Measurements from ENCODE around the gene PRDX2. TPM values are rescaled to one million over a fixed set of nuclear protein-coding genes. Genes with fewer than 3 reads are reported as not detected.

The PRDX2 gene
- total RNA-seq, 1 donor from 2014 or later = 215 TPM

- H3K36me3 Mint-ChIP-seq (ENCODE audit: low read depth, unreplicated experiment) = peaks cover 12% of the 10 kb centered on the region
Measured at GRCh38 chr19:12767666-12768065, 33.9 kb downstream of the PRDX2 start.

GRCh38 chr19:12767150-12767549 is 34.5 kb downstream of the PRDX2 start:
- peak overlapping the region; percentile 56 for H3K4me3 Mint-ChIP-seq (ENCODE audit: unreplicated experiment)
- H3K27me3 Mint-ChIP-seq (ENCODE audit: unreplicated experiment) = peaks cover 23% of the 10 kb centered on the region
- H3K27ac Mint-ChIP-seq (ENCODE audit: unreplicated experiment) = no peak overlapping the region
- H3K36me3 Mint-ChIP-seq (ENCODE audit: low read depth, unreplicated experiment) = peaks cover 12% of the 10 kb centered on the region
- no peak for TF ChIP-seq CTCF (IDR thresholded peaks at IDR 0.05; ENCODE audit: unreplicated experiment)
- H3K4me1 Mint-ChIP-seq (ENCODE audit: unreplicated experiment) = peaks cover 3% of the 10 kb centered on the region
- no peak for DNase-seq (ENCODE audit: low spot score)
- H3K9me3 Mint-ChIP-seq (ENCODE audit: unreplicated experiment) = no peaks in the 10 kb centered on the region

More at GRCh38 chr19:12767666-12768065, 33.9 kb downstream of the PRDX2 start:
- Mint-ChIP-seq H3K9me3 (ENCODE audit: unreplicated experiment) (no peaks in the 10 kb centered on the region), H3K4me3 (ENCODE audit: unreplicated experiment) (no peak overlapping the region), H3K27ac (ENCODE audit: unreplicated experiment) (no peak overlapping the region), H3K27me3 (ENCODE audit: unreplicated experiment) (peaks cover 23% of the 10 kb centered on the region), H3K4me1 (ENCODE audit: unreplicated experiment) (peaks cover 3% of the 10 kb centered on the region)
- no peak for TF ChIP-seq CTCF (IDR thresholded peaks at IDR 0.05; ENCODE audit: unreplicated experiment)
- DNase-seq (ENCODE audit: low spot score) = no peak

- H3K9me3 Mint-ChIP-seq (ENCODE audit: unreplicated experiment) = no peaks in the 10 kb centered on the region
- peak overlapping the region; percentile 59 for H3K4me3 Mint-ChIP-seq (ENCODE audit: unreplicated experiment)
- DNase-seq (ENCODE audit: low spot score) = peak; percentile 81
- H3K27me3 Mint-ChIP-seq (ENCODE audit: unreplicated experiment) = peaks cover 20% of the 10 kb centered on the region
- peaks cover 12% of the 10 kb centered on the region for H3K36me3 Mint-ChIP-seq (ENCODE audit: low read depth, unreplicated experiment)
- TF ChIP-seq CTCF (IDR thresholded peaks at IDR 0.05; ENCODE audit: unreplicated experiment) = peak; percentile 68
- H3K4me1 Mint-ChIP-seq (ENCODE audit: unreplicated experiment) = peaks cover 3% of the 10 kb centered on the region
- H3K27ac Mint-ChIP-seq (ENCODE audit: unreplicated experiment) = no peak overlapping the region
Measured at GRCh38 chr19:12766051-12766521, 35.5 kb downstream of the PRDX2 start.

- Mint-ChIP-seq H3K27ac (ENCODE audit: unreplicated experiment) (no peak overlapping the region), H3K4me1 (ENCODE audit: unreplicated experiment) (peaks cover 3% of the 10 kb centered on the region), H3K4me3 (ENCODE audit: unreplicated experiment) (no peak overlapping the region), H3K27me3 (ENCODE audit: unreplicated experiment) (peaks cover 17% of the 10 kb centered on the region), H3K36me3 (ENCODE audit: low read depth, unreplicated experiment) (peaks cover 12% of the 10 kb centered on the region), H3K9me3 (ENCODE audit: unreplicated experiment) (no peaks in the 10 kb centered on the region)
- DNase-seq (ENCODE audit: low spot score) = no peak
- TF ChIP-seq CTCF (IDR thresholded peaks at IDR 0.05; ENCODE audit: unreplicated experiment) = no peak
Measured at GRCh38 chr19:12764698-12765097, 36.9 kb downstream of the PRDX2 start.

GRCh38 chr19:12763100-12763499 is 38.5 kb downstream of the PRDX2 start:
- H3K4me1 Mint-ChIP-seq (ENCODE audit: unreplicated experiment) = no peaks in the 10 kb centered on the region
- H3K4me3 Mint-ChIP-seq (ENCODE audit: unreplicated experiment) = peak overlapping the region; percentile 25
- H3K27ac Mint-ChIP-seq (ENCODE audit: unreplicated experiment) = no peak overlapping the region
- peaks cover 11% of the 10 kb centered on the region for H3K27me3 Mint-ChIP-seq (ENCODE audit: unreplicated experiment)
- H3K36me3 Mint-ChIP-seq (ENCODE audit: low read depth, unreplicated experiment) = peaks cover 7% of the 10 kb centered on the region
- TF ChIP-seq CTCF (IDR thresholded peaks at IDR 0.05; ENCODE audit: unreplicated experiment) = no peak
- no peaks in the 10 kb centered on the region for H3K9me3 Mint-ChIP-seq (ENCODE audit: unreplicated experiment)
- DNase-seq (ENCODE audit: low spot score) = no peak
